ENCODE measurements around the gene SLC7A10. TPM values are rescaled to one million over a fixed set of nuclear protein-coding genes. Genes with fewer than 3 reads are reported as not detected.

Gene SLC7A10
- total and polyA plus RNA-seq, 3 experiments from 2014 or later: not detected

GRCh38 chr19:33238481-33239149 is 13.0 kb upstream of the SLC7A10 start:
- Mint-ChIP-seq H3K36me3 (no peaks in the 10 kb centered on the region), H3K27me3 (peaks cover 2 to 6% of the 10 kb centered on the region in 2 donors), H3K4me3 (peak overlapping the region in 3 of 7 donors; percentile 22 to 70 (median 41)), H3K4me1 (peaks cover 18 to 27% (median 19%) of the 10 kb centered on the region in 3 donors), H3K9me3 (no peaks in the 10 kb centered on the region), H3K27ac (peak overlapping the region in 5 of 8 donors; percentile 14 to 50 (median 38))
- Histone ChIP-seq H3K27me3 (ENCODE audit: insufficient read depth, low read length, poor library complexity, severe bottlenecking) (no peaks in the 10 kb centered on the region), H3K27ac (ENCODE audit: low read depth, low read length) (no peak overlapping the region), H3K4me1 (ENCODE audit: insufficient read depth, low read length) (peaks cover 20% of the 10 kb centered on the region), H3K36me3 (ENCODE audit: insufficient read depth, low read length) (no peaks in the 10 kb centered on the region), H3K4me3 (ENCODE audit: low read length) (no peak overlapping the region), H3K9me3 (ENCODE audit: low read length) (no peaks in the 10 kb centered on the region)
- DNase-seq: no peak
- ChIA-PET POLR2A (interaction anchor here (0.6 kb wide), 1 partner anchor 53 kb away, joined by 10 read pairs; no protein-coding TSS in a partner anchor), CTCF (interaction anchor here (5.4 to 5.5 kb wide), 2 partner anchors 167 kb away, joined by 35 to 70 read pairs; no protein-coding TSS in a partner anchor)

- no peaks in the 10 kb centered on the region for H3K36me3 ChIP-seq (ENCODE audit: insufficient read depth, low read length)
- no peak overlapping the region for H3K27ac ChIP-seq (ENCODE audit: low read depth, low read length)
- H3K9me3 ChIP-seq (ENCODE audit: low read length): no peaks in the 10 kb centered on the region
- H3K4me1 Mint-ChIP-seq: peaks cover 18 to 27% (median 19%) of the 10 kb centered on the region in 3 donors
- no peak overlapping the region for H3K27ac Mint-ChIP-seq
- no peaks in the 10 kb centered on the region for H3K27me3 ChIP-seq (ENCODE audit: insufficient read depth, low read length, poor library complexity, severe bottlenecking)
- peak overlapping the region in 1 of 7 donors; percentile 11 for H3K4me3 Mint-ChIP-seq
- no peaks in the 10 kb centered on the region for H3K36me3 Mint-ChIP-seq
- peaks cover 4 to 6% of the 10 kb centered on the region in 2 donors for H3K27me3 Mint-ChIP-seq
- CTCF ChIA-PET: interaction anchor here (1.3 to 5.4 kb wide), 11 partner anchors 8 to 179 kb away, joined by 3 to 70 read pairs (median 6); no protein-coding TSS in a partner anchor
- no peak for DNase-seq
- POLR2A ChIA-PET: no interaction called here
- no peaks in the 10 kb centered on the region for H3K9me3 Mint-ChIP-seq
- no peak overlapping the region for H3K4me3 ChIP-seq (ENCODE audit: low read length)
- peaks cover 20% of the 10 kb centered on the region for H3K4me1 ChIP-seq (ENCODE audit: insufficient read depth, low read length)
These were observed 11.2 kb upstream of the SLC7A10 start for GRCh38 chr19:33236696-33237390.

- no peaks in the 10 kb centered on the region for H3K9me3 Mint-ChIP-seq
- H3K4me3 Mint-ChIP-seq: peak overlapping the region in 4 of 7 donors; percentile 5 to 59 (median 32)
- H3K36me3 ChIP-seq (ENCODE audit: insufficient read depth, low read length): no peaks in the 10 kb centered on the region
- H3K4me1 ChIP-seq (ENCODE audit: insufficient read depth, low read length): peaks cover 17% of the 10 kb centered on the region
- H3K36me3 Mint-ChIP-seq: no peaks in the 10 kb centered on the region
- H3K4me1 Mint-ChIP-seq: peaks cover 18 to 24% (median 19%) of the 10 kb centered on the region in 3 donors
- no peak for DNase-seq
- H3K27me3 Mint-ChIP-seq: peaks cover 7% of the 10 kb centered on the region in 2 donors
- no peak overlapping the region for H3K4me3 ChIP-seq (ENCODE audit: low read length)
- peak overlapping the region in 4 of 8 donors; percentile 17 to 68 (median 55) for H3K27ac Mint-ChIP-seq
- peaks cover 1% of the 10 kb centered on the region for H3K27me3 ChIP-seq (ENCODE audit: insufficient read depth, low read length, poor library complexity, severe bottlenecking)
- ChIA-PET POLR2A (no interaction called here), CTCF (interaction anchor here (0.7 to 5.4 kb wide), 20 partner anchors 9 to 180 kb away, joined by 3 to 70 read pairs (median 4); partner anchors contain the start of gene CEBPA)
- H3K27ac ChIP-seq (ENCODE audit: low read depth, low read length): no peak overlapping the region
- no peaks in the 10 kb centered on the region for H3K9me3 ChIP-seq (ENCODE audit: low read length)
These were observed 10.3 kb upstream of the SLC7A10 start for GRCh38 chr19:33235996-33236350.

GRCh38 chr19:33235269-33235995 is 9.8 kb upstream of the SLC7A10 start:
- H3K4me3 ChIP-seq (ENCODE audit: low read length): no peak overlapping the region
- Mint-ChIP-seq H3K9me3 (peaks cover 0 to 2% (median 0%) of the 10 kb centered on the region in 5 donors), H3K27ac (peak overlapping the region in 4 of 8 donors; percentile 24 to 70 (median 64)), H3K4me1 (peaks cover 18 to 23% (median 19%) of the 10 kb centered on the region in 3 donors), H3K36me3 (no peaks in the 10 kb centered on the region), H3K4me3 (peak overlapping the region; percentile 9 to 82 (median 76)), H3K27me3 (peaks cover 11 to 13% of the 10 kb centered on the region in 2 donors)
- peak; percentile 52 to 83 (median 69) for DNase-seq
- H3K4me1 ChIP-seq (ENCODE audit: insufficient read depth, low read length): peaks cover 11% of the 10 kb centered on the region
- no peak overlapping the region for H3K27ac ChIP-seq (ENCODE audit: low read depth, low read length)
- H3K36me3 ChIP-seq (ENCODE audit: insufficient read depth, low read length): no peaks in the 10 kb centered on the region
- peaks cover 4% of the 10 kb centered on the region for H3K27me3 ChIP-seq (ENCODE audit: insufficient read depth, low read length, poor library complexity, severe bottlenecking)
- CTCF ChIA-PET: interaction anchor here (0.7 to 5.4 kb wide), 22 partner anchors 8 to 180 kb away, joined by 3 to 70 read pairs (median 4); partner anchors contain the start of gene CEBPA
- POLR2A ChIA-PET: no interaction called here
- no peaks in the 10 kb centered on the region for H3K9me3 ChIP-seq (ENCODE audit: low read length)

- Histone ChIP-seq H3K36me3 (ENCODE audit: insufficient read depth, low read length) (no peaks in the 10 kb centered on the region), H3K27ac (ENCODE audit: low read depth, low read length) (no peak overlapping the region), H3K9me3 (ENCODE audit: low read length) (no peaks in the 10 kb centered on the region), H3K4me3 (ENCODE audit: low read length) (no peak overlapping the region), H3K27me3 (ENCODE audit: insufficient read depth, low read length, poor library complexity, severe bottlenecking) (peaks cover 4% of the 10 kb centered on the region), H3K4me1 (ENCODE audit: insufficient read depth, low read length) (peaks cover 4% of the 10 kb centered on the region)
- H3K4me1 Mint-ChIP-seq: peaks cover 16 to 18% (median 17%) of the 10 kb centered on the region in 3 donors
- ChIA-PET CTCF (interaction anchor here (0.7 to 5.4 kb wide), 13 partner anchors 8 to 181 kb away, joined by 3 to 70 read pairs (median 5); partner anchors contain the start of gene CEBPA), POLR2A (no interaction called here)
- no peak for DNase-seq
- H3K27me3 Mint-ChIP-seq: peaks cover 15 to 18% of the 10 kb centered on the region in 2 donors
- no peak overlapping the region for H3K4me3 Mint-ChIP-seq
- H3K9me3 Mint-ChIP-seq: peaks cover 0 to 6% (median 0%) of the 10 kb centered on the region in 5 donors
- peaks cover 0 to 3% (median 0%) of the 10 kb centered on the region in 3 donors for H3K36me3 Mint-ChIP-seq
- no peak overlapping the region for H3K27ac Mint-ChIP-seq
These were observed 9.1 kb upstream of the SLC7A10 start for GRCh38 chr19:33234736-33235135.

- Mint-ChIP-seq H3K27me3 (peaks cover 18 to 20% of the 10 kb centered on the region in 2 donors), H3K4me1 (peaks cover 10 to 11% (median 10%) of the 10 kb centered on the region in 3 donors), H3K9me3 (peaks cover 0 to 6% (median 0%) of the 10 kb centered on the region in 5 donors), H3K27ac (no peak overlapping the region), H3K4me3 (no peak overlapping the region), H3K36me3 (peaks cover 0 to 3% (median 0%) of the 10 kb centered on the region in 3 donors)
- H3K27me3 ChIP-seq (ENCODE audit: insufficient read depth, low read length, poor library complexity, severe bottlenecking): peaks cover 4% of the 10 kb centered on the region
- no peaks in the 10 kb centered on the region for H3K36me3 ChIP-seq (ENCODE audit: insufficient read depth, low read length)
- no peak overlapping the region for H3K27ac ChIP-seq (ENCODE audit: low read depth, low read length)
- no peak overlapping the region for H3K4me3 ChIP-seq (ENCODE audit: low read length)
- CTCF ChIA-PET: interaction anchor here (3.2 to 5.4 kb wide), 2 partner anchors 11 to 172 kb away, joined by 22 to 70 read pairs; no protein-coding TSS in a partner anchor
- peaks cover 1% of the 10 kb centered on the region for H3K4me1 ChIP-seq (ENCODE audit: insufficient read depth, low read length)
- POLR2A ChIA-PET: no interaction called here
- no peak for DNase-seq
- no peaks in the 10 kb centered on the region for H3K9me3 ChIP-seq (ENCODE audit: low read length)
These were observed 8.4 kb upstream of the SLC7A10 start for GRCh38 chr19:33234092-33234491.

GRCh38 chr19:33233056-33233873 is 7.6 kb upstream of the SLC7A10 start:
- no peak for DNase-seq
- Histone ChIP-seq H3K4me1 (ENCODE audit: insufficient read depth, low read length) (no peaks in the 10 kb centered on the region), H3K4me3 (ENCODE audit: low read length) (no peak overlapping the region), H3K27ac (ENCODE audit: low read depth, low read length) (no peak overlapping the region), H3K9me3 (ENCODE audit: low read length) (no peaks in the 10 kb centered on the region), H3K27me3 (ENCODE audit: insufficient read depth, low read length, poor library complexity, severe bottlenecking) (peaks cover 4% of the 10 kb centered on the region), H3K36me3 (ENCODE audit: insufficient read depth, low read length) (no peaks in the 10 kb centered on the region)
- H3K4me1 Mint-ChIP-seq: peaks cover 6 to 8% (median 7%) of the 10 kb centered on the region in 3 donors
- H3K9me3 Mint-ChIP-seq: peaks cover 6 to 14% (median 8%) of the 10 kb centered on the region in 5 donors
- peaks cover 23 to 28% of the 10 kb centered on the region in 2 donors for H3K27me3 Mint-ChIP-seq
- H3K27ac Mint-ChIP-seq: no peak overlapping the region
- ChIA-PET POLR2A (no interaction called here), CTCF (interaction anchor here (2.1 to 5.4 kb wide), 2 partner anchors 173 kb away, joined by 6 to 70 read pairs; no protein-coding TSS in a partner anchor)
- H3K4me3 Mint-ChIP-seq: no peak overlapping the region
- H3K36me3 Mint-ChIP-seq: peaks cover 0 to 9% (median 0%) of the 10 kb centered on the region in 3 donors

All from CD8-positive, alpha-beta memory T cell (primary cell).